ENCODE measurements around the gene SORT1.

SORT1 gene

GRCh38 chr1:109263234-109263596 lies 134.5 kb downstream of the SORT1 start:
- TF ChIP-seq CTCF (IDR thresholded peaks at IDR 0.05; ENCODE audit: insufficient read depth, low read length, poor library complexity, severe bottlenecking): no peak
- no peaks in the 10 kb centered on the region for H3K27me3 ChIP-seq (replicated peaks; ENCODE audit: control insufficient read depth, insufficient read depth, low read length)
- H3K4me3 ChIP-seq (replicated peaks; ENCODE audit: low read depth, low read length): no peak overlapping the region
- no peaks in the 10 kb centered on the region for H3K36me3 ChIP-seq (ENCODE audit: control insufficient read depth, insufficient read depth, low read length)
- no peak for DNase-seq (ENCODE audit: extremely low read depth, insufficient read length)

- H3K27me3 ChIP-seq (replicated peaks; ENCODE audit: control insufficient read depth, insufficient read depth, low read length): no peaks in the 10 kb centered on the region
- no peaks in the 10 kb centered on the region for H3K36me3 ChIP-seq (ENCODE audit: control insufficient read depth, insufficient read depth, low read length)
- no peak for TF ChIP-seq CTCF (IDR thresholded peaks at IDR 0.05; ENCODE audit: insufficient read depth, low read length, poor library complexity, severe bottlenecking)
- DNase-seq (ENCODE audit: extremely low read depth, insufficient read length): no peak
- H3K4me3 ChIP-seq (replicated peaks; ENCODE audit: low read depth, low read length): no peak overlapping the region
These were observed 135.3 kb downstream of the SORT1 start for GRCh38 chr1:109262231-109263055.

GRCh38 chr1:109261578-109261977 lies 136.1 kb downstream of the SORT1 start:
- no peak for DNase-seq (ENCODE audit: extremely low read depth, insufficient read length)
- no peaks in the 10 kb centered on the region for H3K36me3 ChIP-seq (ENCODE audit: control insufficient read depth, insufficient read depth, low read length)
- H3K4me3 ChIP-seq (replicated peaks; ENCODE audit: low read depth, low read length): no peak overlapping the region
- H3K27me3 ChIP-seq (replicated peaks; ENCODE audit: control insufficient read depth, insufficient read depth, low read length): no peaks in the 10 kb centered on the region
- TF ChIP-seq CTCF (IDR thresholded peaks at IDR 0.05; ENCODE audit: insufficient read depth, low read length, poor library complexity, severe bottlenecking): no peak

- Histone ChIP-seq H3K4me3 (replicated peaks; ENCODE audit: low read depth, low read length) (no peak overlapping the region), H3K36me3 (ENCODE audit: control insufficient read depth, insufficient read depth, low read length) (no peaks in the 10 kb centered on the region), H3K27me3 (replicated peaks; ENCODE audit: control insufficient read depth, insufficient read depth, low read length) (no peaks in the 10 kb centered on the region)
- no peak for DNase-seq (ENCODE audit: extremely low read depth, insufficient read length)
- no peak for TF ChIP-seq CTCF (IDR thresholded peaks at IDR 0.05; ENCODE audit: insufficient read depth, low read length, poor library complexity, severe bottlenecking)
These were observed 136.7 kb downstream of the SORT1 start for GRCh38 chr1:109261006-109261405.

- Histone ChIP-seq H3K4me3 (replicated peaks; ENCODE audit: low read depth, low read length) (no peak overlapping the region), H3K36me3 (ENCODE audit: control insufficient read depth, insufficient read depth, low read length) (no peaks in the 10 kb centered on the region), H3K27me3 (replicated peaks; ENCODE audit: control insufficient read depth, insufficient read depth, low read length) (no peaks in the 10 kb centered on the region)
- no peak for DNase-seq (ENCODE audit: extremely low read depth, insufficient read length)
- no peak for TF ChIP-seq CTCF (IDR thresholded peaks at IDR 0.05; ENCODE audit: insufficient read depth, low read length, poor library complexity, severe bottlenecking)
These were observed 137.8 kb downstream of the SORT1 start for GRCh38 chr1:109259674-109260557.

All from GM06990 (cell line).